AG20443 (cell line): Measurements from ENCODE around the gene FOXO3.

Experiments used
- DNase-seq: peaks from one replicate; pipeline ENCODE4 v3.0.0; 2012; ENCODE audit warnings: low spot score, mixed read lengths

The FOXO3 gene

DNA sequence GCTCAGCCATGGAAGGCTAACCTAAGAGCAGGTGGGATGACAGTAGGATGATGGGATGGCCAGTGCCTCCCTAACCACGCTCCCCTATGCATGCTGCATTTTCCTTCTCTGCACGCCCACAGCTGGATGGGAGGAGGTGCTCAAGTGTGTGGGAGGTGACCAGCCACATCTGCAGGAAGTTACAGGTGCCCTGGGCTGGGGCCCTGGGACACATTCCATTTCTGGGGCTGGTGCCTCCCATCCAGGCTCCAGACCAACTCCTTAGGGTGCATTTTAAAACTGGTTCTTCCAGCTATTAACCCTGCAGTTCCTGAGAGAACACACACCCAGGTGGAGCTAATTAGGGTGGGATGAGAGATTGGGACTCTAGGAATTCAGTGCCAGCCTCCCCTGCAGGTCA lies 152.2 kb downstream of the FOXO3 start:
- no peak for DNase-seq

- peak; percentile 69 for DNase-seq
These were observed 153.5 kb downstream of the FOXO3 start for GRCh38 chr6:108714101-108714765.

- DNase-seq = peak; percentile 49
These were observed 154.2 kb downstream of the FOXO3 start for GRCh38 chr6:108714766-108715414.

DNA sequence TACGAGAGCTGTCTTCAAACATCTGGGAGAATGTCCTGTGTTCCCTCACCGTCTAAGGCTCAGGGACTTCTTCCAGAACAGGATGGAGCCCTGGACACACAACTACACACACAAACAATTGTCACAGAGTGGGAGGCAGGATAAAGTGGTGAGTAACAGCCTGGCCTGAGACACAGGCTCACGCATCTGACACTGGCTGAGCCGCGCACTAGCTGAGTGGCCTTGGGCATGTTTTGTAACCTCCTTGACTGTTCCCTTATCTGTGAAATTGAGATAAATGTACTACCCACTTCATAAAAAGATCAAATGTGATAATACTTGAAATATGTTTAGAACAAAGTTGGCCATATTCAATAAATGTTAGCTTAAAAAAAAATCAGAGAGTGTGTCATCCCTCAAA lies 155.1 kb downstream of the FOXO3 start:
- DNase-seq = no peak

GRCh38 chr6:108716801-108717791 lies 156.4 kb downstream of the FOXO3 start:
- DNase-seq = no peak

GRCh38 chr6:108719477-108719876 lies 158.8 kb downstream of the FOXO3 start:
- DNase-seq = no peak

DNA sequence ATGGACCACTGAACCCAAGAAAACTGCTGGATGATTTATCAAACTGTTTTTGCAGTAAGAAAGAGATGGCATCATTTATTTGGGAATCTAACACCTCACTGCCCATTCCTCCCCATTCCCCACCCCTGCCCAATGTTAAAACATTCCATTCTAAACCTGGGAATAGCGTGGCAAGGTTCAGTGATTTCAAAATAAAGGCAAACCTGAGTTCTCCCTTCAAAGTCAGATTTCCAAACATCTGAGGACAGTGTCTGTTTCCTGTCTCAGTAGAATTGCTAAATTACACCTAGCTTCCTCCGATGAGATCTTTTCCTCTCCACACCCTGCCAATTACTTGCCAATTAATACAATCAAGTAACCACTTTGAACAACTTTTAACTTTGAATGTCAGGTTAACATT lies 160.1 kb downstream of the FOXO3 start:
- no peak for DNase-seq

GRCh38 chr6:108721286-108721685 lies 160.6 kb downstream of the FOXO3 start:
- DNase-seq = no peak

DNA sequence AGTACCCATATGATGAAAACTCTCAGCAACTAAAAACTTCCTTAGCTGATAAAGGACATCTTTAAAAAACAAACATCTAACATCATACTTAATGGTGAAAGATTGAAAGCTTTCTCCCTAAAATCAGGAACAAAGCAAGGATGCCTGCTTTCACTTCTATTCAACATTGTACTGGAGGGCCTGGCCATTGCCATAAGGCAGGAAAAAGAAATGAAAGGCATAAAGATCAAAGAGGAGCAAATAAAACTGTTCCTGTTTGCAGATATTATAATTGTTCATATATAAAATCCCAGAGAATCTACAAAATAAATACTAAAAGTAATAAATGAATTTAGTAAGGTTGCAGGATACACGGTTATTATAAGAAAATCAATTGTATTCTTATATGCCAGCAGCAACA lies 162.9 kb downstream of the FOXO3 start:
- DNase-seq = no peak

DNA sequence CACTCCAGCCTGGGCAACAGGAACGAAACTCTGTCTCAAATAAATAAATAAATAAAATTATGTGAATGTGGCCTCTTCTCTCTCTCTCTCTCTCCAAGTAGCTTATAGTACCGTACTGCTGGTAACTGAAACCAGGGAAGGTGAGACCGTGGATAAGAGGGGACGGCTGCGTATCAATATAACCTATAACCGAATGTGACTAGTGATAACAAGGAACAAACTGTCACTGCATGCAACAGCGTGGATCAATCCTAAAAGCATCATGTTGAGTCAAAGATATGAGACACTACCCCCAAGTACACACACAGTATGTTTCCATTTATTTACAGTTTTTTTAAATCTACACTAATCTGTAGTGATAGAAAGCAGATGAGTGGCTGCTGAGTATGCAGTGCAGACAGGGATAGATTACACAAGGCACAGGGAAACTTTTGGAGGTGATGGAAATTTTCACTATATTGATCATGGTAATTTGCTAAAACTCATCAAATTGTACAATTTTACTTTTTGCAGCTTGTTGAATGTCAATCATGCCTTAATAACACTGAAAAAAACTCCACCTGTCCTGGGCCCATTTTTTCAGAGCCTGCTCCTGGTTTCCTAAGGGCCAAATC lies 166.1 kb downstream of the FOXO3 start:
- DNase-seq = no peak

- no peak for DNase-seq
These were observed 167.4 kb downstream of the FOXO3 start for GRCh38 chr6:108727966-108728730.

- DNase-seq = no peak
These were observed 168.1 kb downstream of the FOXO3 start for GRCh38 chr6:108728826-108729225.

GRCh38 chr6:108730635-108731515 lies 170.2 kb downstream of the FOXO3 start:
- DNase-seq = no peak

DNA sequence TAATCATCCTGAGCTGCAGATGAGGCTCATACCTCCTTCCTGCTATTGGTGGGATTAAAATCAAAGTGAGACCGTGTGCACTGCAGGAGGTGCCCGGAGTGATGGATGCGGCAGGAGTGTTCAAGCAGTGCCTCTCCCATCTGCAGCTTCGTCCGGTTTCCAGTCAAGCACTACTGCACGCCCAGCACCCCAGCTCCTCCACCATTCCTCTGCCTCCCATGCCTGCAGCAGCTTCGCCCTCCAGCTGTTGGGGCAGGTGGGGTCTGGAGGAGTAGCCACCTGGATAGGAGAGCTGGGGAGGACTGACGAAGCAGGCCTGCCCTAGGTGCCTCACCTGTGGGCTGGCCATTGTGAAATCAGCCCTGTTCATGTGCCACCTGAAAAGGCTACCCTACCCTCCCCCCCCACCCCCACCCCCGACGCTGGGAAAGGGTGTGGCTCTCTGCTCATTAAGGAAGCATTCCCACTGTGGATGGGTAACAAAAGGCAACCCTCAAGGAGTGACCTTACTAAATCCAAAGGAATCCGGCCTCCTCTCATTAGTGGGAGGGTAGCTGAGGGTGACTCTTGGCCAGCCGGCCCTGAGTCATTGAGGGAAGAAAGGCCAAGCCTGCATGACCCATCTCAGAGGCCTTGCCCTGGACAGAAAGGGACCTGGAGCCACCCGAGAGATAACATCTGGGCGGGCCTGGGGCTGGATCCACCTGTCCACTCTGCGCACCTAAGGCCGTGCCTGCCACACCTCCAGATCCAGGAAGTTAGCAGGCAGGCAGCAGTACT lies 171.6 kb downstream of the FOXO3 start:
- peak; percentile 80 for DNase-seq

- no peak for DNase-seq
These were observed 172.3 kb downstream of the FOXO3 start for GRCh38 chr6:108733051-108733450.

DNA sequence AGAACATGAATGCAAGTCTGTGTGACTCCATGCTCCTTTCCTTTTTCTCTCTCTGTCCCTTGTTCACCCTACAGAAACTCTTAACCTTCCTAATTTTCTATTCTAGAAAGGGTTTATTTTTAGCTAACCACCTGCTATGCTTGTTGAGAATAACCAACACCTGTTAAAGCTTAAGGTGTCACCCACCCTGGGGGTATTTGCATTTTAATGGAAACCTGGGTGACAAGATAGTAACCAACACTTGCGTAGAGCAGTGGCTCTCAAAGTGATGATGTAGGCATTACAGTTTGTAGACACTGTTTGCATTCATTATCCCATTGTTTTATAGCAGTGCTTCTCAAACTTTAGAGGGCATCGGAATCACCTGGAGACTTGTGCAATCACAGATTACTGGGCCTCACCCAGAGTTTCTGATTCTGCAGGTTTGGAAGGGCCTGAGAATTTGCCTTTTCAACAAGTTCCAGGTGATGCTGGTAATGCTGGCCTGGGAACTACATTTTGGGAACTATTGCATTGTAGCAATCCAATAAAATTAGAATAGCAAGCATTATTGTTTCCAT lies 173.1 kb downstream of the FOXO3 start:
- DNase-seq = no peak
